Measurements from ENCODE around the gene HOXC10. TPM values are rescaled to one million over a fixed set of nuclear protein-coding genes. Genes with fewer than 3 reads are reported as not detected.

HOXC10 gene
- polyA plus RNA-seq, 1 donor (not counting 4 experiments of a cell fraction or from before 2014, with no cell fraction given) = 14.1 TPM

DNA sequence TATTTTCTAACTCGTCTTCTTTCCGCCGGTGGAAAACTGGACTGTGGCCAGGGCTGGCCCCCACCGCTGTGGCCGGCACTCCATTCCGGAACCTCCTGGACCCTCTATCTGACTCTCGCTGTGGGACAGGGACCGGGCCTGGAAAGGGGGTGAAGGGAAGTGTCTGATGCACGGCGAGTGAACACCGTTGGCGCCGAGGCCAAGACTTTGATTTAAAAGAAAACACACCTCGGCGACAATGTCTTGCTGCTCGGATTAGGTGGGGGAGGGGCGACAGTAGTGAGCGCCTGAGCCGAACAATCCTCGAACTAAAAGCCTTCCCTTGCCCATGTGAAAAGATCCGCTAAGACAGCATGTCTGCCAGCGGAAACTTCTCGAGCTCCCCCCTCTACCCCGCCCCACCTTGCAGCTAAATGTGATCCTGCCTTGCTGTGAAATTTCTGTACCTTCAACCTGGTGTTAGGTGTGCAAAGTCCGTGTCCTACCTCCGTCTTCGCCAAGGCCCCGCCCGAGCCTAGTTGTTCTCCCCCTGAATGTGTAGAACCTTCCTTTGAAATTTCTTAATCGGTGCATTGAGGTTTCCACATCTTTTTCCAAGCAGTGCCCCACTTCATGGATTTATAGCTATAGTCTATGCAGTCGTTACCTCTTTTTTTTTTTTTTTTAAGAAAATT, 9.3 kb upstream of the HOXC10 start:
- DNase-seq (ENCODE audit: low read depth, low spot score) = no peak
- peak overlapping the region; percentile 81 for H3K4me2 ChIP-seq (ENCODE audit: control insufficient read depth, extremely low read depth, insufficient read depth, low read depth, low read length)
- H3K9me1 ChIP-seq (ENCODE audit: control insufficient read depth, extremely low read depth, insufficient read depth, low read length) = no peaks in the 10 kb centered on the region
- H3K9ac ChIP-seq (ENCODE audit: control insufficient read depth, extremely low read depth, insufficient read depth, low read length) = peak overlapping the region; percentile 33
- no peaks in the 10 kb centered on the region for H3K9me3 ChIP-seq (ENCODE audit: control insufficient read depth, low read depth, low read length)
- FAIRE-seq = no peak
- H3K4me1 ChIP-seq (ENCODE audit: control insufficient read depth, extremely low read depth, insufficient read depth, low read length) = peaks cover 39% of the 10 kb centered on the region
- no peak for TF ChIP-seq EZH2 (IDR thresholded peaks at IDR 0.05; ENCODE audit: low read length)
- TF ChIP-seq, protein P1, sequence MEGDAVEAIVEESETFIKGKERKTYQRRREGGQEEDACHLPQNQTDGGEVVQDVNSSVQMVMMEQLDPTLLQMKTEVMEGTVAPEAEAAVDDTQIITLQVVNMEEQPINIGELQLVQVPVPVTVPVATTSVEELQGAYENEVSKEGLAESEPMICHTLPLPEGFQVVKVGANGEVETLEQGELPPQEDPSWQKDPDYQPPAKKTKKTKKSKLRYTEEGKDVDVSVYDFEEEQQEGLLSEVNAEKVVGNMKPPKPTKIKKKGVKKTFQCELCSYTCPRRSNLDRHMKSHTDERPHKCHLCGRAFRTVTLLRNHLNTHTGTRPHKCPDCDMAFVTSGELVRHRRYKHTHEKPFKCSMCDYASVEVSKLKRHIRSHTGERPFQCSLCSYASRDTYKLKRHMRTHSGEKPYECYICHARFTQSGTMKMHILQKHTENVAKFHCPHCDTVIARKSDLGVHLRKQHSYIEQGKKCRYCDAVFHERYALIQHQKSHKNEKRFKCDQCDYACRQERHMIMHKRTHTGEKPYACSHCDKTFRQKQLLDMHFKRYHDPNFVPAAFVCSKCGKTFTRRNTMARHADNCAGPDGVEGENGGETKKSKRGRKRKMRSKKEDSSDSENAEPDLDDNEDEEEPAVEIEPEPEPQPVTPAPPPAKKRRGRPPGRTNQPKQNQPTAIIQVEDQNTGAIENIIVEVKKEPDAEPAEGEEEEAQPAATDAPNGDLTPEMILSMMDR (optimal IDR thresholded peaks at IDR 0.05 in 1 of 3, IDR thresholded peaks at IDR 0.05 in 1 of 3, conservative IDR thresholded peaks at IDR 0.05 in 1 of 3; ENCODE audit: extremely low read depth in 1 of 3, insufficient read depth in 2 of 3, low read length in 3 of 3) = no peak
- no peak overlapping the region for H2AFZ ChIP-seq (ENCODE audit: control insufficient read depth, low read length)
- peaks cover 22% of the 10 kb centered on the region for H3K79me2 ChIP-seq (ENCODE audit: control insufficient read depth, insufficient read depth, low read length)
- H4K20me1 ChIP-seq (ENCODE audit: control insufficient read depth, extremely low read depth, insufficient read depth, low read length) = no peaks in the 10 kb centered on the region
- H3K4me3 ChIP-seq (ENCODE audit: control insufficient read depth in 2 of 3, extremely low read depth in 1 of 3, insufficient read depth in 2 of 3, low read depth in 1 of 3, low read length in 3 of 3) = peak overlapping the region in 2 of 3 experiments; percentile 54 to 89
- dilution Hi-C loops (cut with MboI; ENCODE audit: extremely low pct_ligation_motif_present, low sequenced_read_pairs) = no loop called here
- H3K36me3 ChIP-seq (ENCODE audit: control insufficient read depth in 2 of 2, extremely low read depth in 1 of 2, insufficient read depth in 2 of 2, low read length in 2 of 2) = no peaks in the 10 kb centered on the region
- H3K27ac ChIP-seq (ENCODE audit: control insufficient read depth, insufficient read depth, low read length) = no peak overlapping the region
- H3K27me3 ChIP-seq (ENCODE audit: control insufficient read depth, extremely low read depth, insufficient read depth, low read length) = no peaks in the 10 kb centered on the region

DNA sequence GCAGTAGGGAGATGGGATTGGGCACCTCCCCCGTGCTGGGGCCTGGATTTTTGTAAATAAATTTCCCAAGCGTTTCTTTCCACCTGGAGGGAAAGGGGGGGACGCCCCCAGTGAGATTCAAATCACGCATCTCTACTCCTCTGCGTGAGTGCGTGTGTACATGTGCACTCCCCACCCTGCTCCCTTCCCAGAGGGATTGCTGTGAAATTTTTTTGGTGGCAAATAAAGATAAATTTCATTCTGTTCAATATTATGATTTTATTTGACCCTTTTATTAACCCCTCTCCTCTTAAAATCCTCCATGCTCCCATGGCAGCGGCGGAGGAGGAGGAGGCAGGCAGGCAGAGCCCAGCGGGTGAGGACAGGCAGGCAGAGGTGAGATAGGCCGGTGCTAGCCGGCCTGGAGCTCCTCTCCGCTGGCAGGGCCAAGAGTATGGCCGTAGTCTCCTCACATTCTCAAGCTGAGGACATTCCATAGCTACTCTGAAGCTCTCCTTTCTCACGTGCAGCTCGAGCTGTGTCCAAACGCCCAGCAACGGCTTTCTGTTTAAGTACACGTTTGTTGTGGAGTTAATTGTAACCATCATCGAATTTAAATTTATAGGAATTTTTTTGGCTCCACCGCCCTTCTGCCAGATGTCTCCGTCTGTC, 8.6 kb upstream of the HOXC10 start:
- DNase-seq (ENCODE audit: low read depth, low spot score) (no peak), FAIRE-seq (no peak)
- H3K4me1 ChIP-seq (ENCODE audit: control insufficient read depth, extremely low read depth, insufficient read depth, low read length) = peaks cover 39% of the 10 kb centered on the region
- H3K36me3 ChIP-seq (ENCODE audit: control insufficient read depth in 2 of 2, extremely low read depth in 1 of 2, insufficient read depth in 2 of 2, low read length in 2 of 2) = no peaks in the 10 kb centered on the region
- peak overlapping the region; percentile 47 for H3K9ac ChIP-seq (ENCODE audit: control insufficient read depth, extremely low read depth, insufficient read depth, low read length)
- no peaks in the 10 kb centered on the region for H4K20me1 ChIP-seq (ENCODE audit: control insufficient read depth, extremely low read depth, insufficient read depth, low read length)
- no peak overlapping the region for H3K27ac ChIP-seq (ENCODE audit: control insufficient read depth, insufficient read depth, low read length)
- no peaks in the 10 kb centered on the region for H3K27me3 ChIP-seq (ENCODE audit: control insufficient read depth, extremely low read depth, insufficient read depth, low read length)
- H3K9me3 ChIP-seq (ENCODE audit: control insufficient read depth, low read depth, low read length) = no peaks in the 10 kb centered on the region
- H2AFZ ChIP-seq (ENCODE audit: control insufficient read depth, low read length) = peak overlapping the region; percentile 22
- H3K9me1 ChIP-seq (ENCODE audit: control insufficient read depth, extremely low read depth, insufficient read depth, low read length) = no peaks in the 10 kb centered on the region
- dilution Hi-C loops (cut with MboI; ENCODE audit: extremely low pct_ligation_motif_present, low sequenced_read_pairs) = no loop called here
- TF ChIP-seq EZH2 (IDR thresholded peaks at IDR 0.05; ENCODE audit: low read length) = no peak
- TF ChIP-seq, protein P1 (optimal IDR thresholded peaks at IDR 0.05 in 1 of 3, IDR thresholded peaks at IDR 0.05 in 1 of 3, conservative IDR thresholded peaks at IDR 0.05 in 1 of 3; ENCODE audit: extremely low read depth in 1 of 3, insufficient read depth in 2 of 3, low read length in 3 of 3) = no peak
- H3K4me3 ChIP-seq (ENCODE audit: control insufficient read depth in 2 of 3, extremely low read depth in 1 of 3, insufficient read depth in 2 of 3, low read depth in 1 of 3, low read length in 3 of 3) = no peak overlapping the region
- peaks cover 22% of the 10 kb centered on the region for H3K79me2 ChIP-seq (ENCODE audit: control insufficient read depth, insufficient read depth, low read length)
- H3K4me2 ChIP-seq (ENCODE audit: control insufficient read depth, extremely low read depth, insufficient read depth, low read depth, low read length) = peak overlapping the region; percentile 81

Data from keratinocyte (primary cell).